Adrenal gland (tissue), 12 donors: ENCODE measurements around the gene IGF2R. TPM values are rescaled to one million over a fixed set of nuclear protein-coding genes. Genes with fewer than 3 reads are reported as not detected.
A peak's percentile ranks its signal among the peaks of the same experiment; 100 is the strongest.
"Not testable (repeated sequence)": the region's sequence is repeated elsewhere in the genome, so short reads cannot be mapped to it uniquely, and the experiment has no call there.

Source experiments
- DNase-seq, 7 donors: peaks; one replicate each; pipeline ENCODE4 v3.0.0-alpha.2; 2019 to 2020
- H3K27ac ChIP-seq, 5 donors: fragments of 200-600 bp; sonication (generic) in 4 of 5; 1 replicate in 3 of 5; 2 replicates in 2 of 5; pipeline versions ENCODE4 v1.5.1 to v1.8.0; 2016 to 2020; ENCODE audit warnings: mild to moderate bottlenecking in 1 of 5
- H3K27me3 ChIP-seq: fragments of 200-600 bp; 2 replicates; pipeline ENCODE4 v1.8.0; 2021
- H3K36me3 ChIP-seq, 2 donors: fragments of 200-600 bp; replicated peaks in 1 of 2; 1 replicate in 1 of 2; 2 replicates in 1 of 2; pipeline versions ENCODE4 v1.5.1 to v1.8.0; 2018 to 2022
- H3K4me1 ChIP-seq, 2 donors: fragments of 200-600 bp; replicated peaks in 1 of 2; 1 replicate in 1 of 2; 2 replicates in 1 of 2; pipeline versions ENCODE4 v1.5.1 to v1.8.0; 2018 to 2021
- H3K4me3 ChIP-seq, 4 donors: fragments of 200-600 bp; sonication (generic) in 3 of 4; one replicate each; pipeline ENCODE4 v1.5.1; 2016 to 2018
- H3K9me3 ChIP-seq, 3 donors: fragments of 200-600 bp; sonication (generic) in 1 of 3; replicated peaks in 1 of 3; 1 replicate in 2 of 3; 2 replicates in 1 of 3; pipeline versions ENCODE4 v1.5.1 to v1.8.0; 2016 to 2021
- POLR2A ChIP-seq, 2 donors: fragments of 450-650 bp; IDR thresholded peaks; one replicate each; pipeline ENCODE4 v1.6.1; 2017; ENCODE audit warnings: antibody characterized with exemption in 2 of 2, mild to moderate bottlenecking in 2 of 2, moderate library complexity in 1 of 2
- WGBS, 4 donors: extraction: QIAGEN DNeasy Blood & Tissue Kit in 2 of 4; methylation state at CpG; one replicate each; pipeline versions ENCODE4 v1.1.5 to v1.1.7; 2013 to 2017; 5-methylcytosine and 5-hydroxymethylcytosine counted together
- intact Hi-C, 2 donors: fragments of 100-400 bp; cut with DNase I; formaldehyde crosslinking; loops; one replicate each; pipeline versions ENCODE4 v1.14.1 to v1.15.0; 2022 to 2023
- polyA plus RNA-seq, 3 donors: library from polyadenylated mRNA; stranded (reverse); fragments of 200-250 nt in 2 of 3; fragments of 350-450 nt in 1 of 3; fragmentation: Illumina TruSeq in 1 of 3; extraction: RNeasy Lipid Tissue Mini Kit (QIAGEN cat#74804) in 1 of 3; gene quantifications; one replicate each; pipeline ENCODE4 v1.2.3, GENCODE V29; 2013 to 2014
- total RNA-seq, 9 donors: library from RNA; depleted of rRNA in 4 of 9; stranded (reverse); fragments of >200 nt in 4 of 9; fragments of 120-200 nt in 1 of 9; fragmentation: NEBNext Ultra II Directional in 1 of 9; extraction: Animal tissue kit (Norgen Biotek cat#: 25700) in 1 of 9; gene quantifications; one replicate each; pipeline versions ENCODE4 v1.1.0 to v1.2.4, GENCODE V29; 2013 to 2023
- TF ChIP-seq, protein P1 (sequence below), 6 experiments: fragments of 450-650 bp in 4 of 6; fragments of 200-600 bp in 2 of 6; sonication (generic) in 1 of 6; IDR thresholded peaks; 1 replicate in 5 of 6; 2 replicates in 1 of 6; pipeline versions ENCODE4 v1.5.1 to v1.8.0; 2016 to 2021; ENCODE audit warnings: antibody characterized with exemption in 6 of 6, mild to moderate bottlenecking in 2 of 6, moderate library complexity in 1 of 6
- donor health status: healthy with polysubstance abuse.
- donor health status: Bipolar disorder and iron deficiency.
- donor health status: DM: yes; HTN: yes; CAD: no.
- donor health status: DM: no; HTN: no; CAD: no.
- donor health status: DM: no; HTN: no; CAD: no.
- donor health status: DM: yes; HTN: yes; CAD: no.

Gene IGF2R
- total and polyA plus RNA-seq, 12 donors, result 17.1 to 154 (median 89.8) TPM

DNA sequence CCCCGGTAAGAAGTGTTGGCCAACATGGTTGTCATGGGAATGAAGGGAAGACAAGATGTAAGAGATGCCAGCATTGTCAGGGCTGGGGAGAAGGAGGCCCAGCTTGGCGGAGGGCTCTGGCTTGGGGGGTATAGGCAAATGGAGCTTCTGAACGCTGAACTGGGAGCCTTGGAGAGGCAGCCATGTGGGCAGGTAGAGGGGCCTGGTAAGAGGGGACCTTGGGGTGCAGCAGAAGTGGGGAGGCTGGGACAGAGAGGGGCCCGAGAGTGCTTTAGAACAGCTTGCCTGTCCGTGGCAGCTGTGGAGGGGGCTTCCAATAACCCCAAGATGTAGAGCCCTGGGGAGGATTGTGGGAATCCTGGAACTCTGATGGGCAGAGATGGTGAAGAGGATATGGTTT lies 155.7 kb downstream of the IGF2R start:
- intact Hi-C loops, result no loop called here
- H3K27ac ChIP-seq, result no peak overlapping the region
- H3K4me1 ChIP-seq, result no peaks in the 10 kb centered on the region
- no peaks in the 10 kb centered on the region for H3K27me3 ChIP-seq
- no peaks in the 10 kb centered on the region for H3K9me3 ChIP-seq
- TF ChIP-seq, protein P1, sequence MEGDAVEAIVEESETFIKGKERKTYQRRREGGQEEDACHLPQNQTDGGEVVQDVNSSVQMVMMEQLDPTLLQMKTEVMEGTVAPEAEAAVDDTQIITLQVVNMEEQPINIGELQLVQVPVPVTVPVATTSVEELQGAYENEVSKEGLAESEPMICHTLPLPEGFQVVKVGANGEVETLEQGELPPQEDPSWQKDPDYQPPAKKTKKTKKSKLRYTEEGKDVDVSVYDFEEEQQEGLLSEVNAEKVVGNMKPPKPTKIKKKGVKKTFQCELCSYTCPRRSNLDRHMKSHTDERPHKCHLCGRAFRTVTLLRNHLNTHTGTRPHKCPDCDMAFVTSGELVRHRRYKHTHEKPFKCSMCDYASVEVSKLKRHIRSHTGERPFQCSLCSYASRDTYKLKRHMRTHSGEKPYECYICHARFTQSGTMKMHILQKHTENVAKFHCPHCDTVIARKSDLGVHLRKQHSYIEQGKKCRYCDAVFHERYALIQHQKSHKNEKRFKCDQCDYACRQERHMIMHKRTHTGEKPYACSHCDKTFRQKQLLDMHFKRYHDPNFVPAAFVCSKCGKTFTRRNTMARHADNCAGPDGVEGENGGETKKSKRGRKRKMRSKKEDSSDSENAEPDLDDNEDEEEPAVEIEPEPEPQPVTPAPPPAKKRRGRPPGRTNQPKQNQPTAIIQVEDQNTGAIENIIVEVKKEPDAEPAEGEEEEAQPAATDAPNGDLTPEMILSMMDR (IDR thresholded peaks at IDR 0.05), result no peak
- no peak for TF ChIP-seq POLR2A (IDR thresholded peaks at IDR 0.05)
- 86 to 95% (median 89%) methylated on average over 5 of the region's 5 CpGs for WGBS, 4 donors
- DNase-seq, result no peak
- H3K4me3 ChIP-seq, result no peak overlapping the region
- H3K36me3 ChIP-seq, result no peaks in the 10 kb centered on the region

DNA sequence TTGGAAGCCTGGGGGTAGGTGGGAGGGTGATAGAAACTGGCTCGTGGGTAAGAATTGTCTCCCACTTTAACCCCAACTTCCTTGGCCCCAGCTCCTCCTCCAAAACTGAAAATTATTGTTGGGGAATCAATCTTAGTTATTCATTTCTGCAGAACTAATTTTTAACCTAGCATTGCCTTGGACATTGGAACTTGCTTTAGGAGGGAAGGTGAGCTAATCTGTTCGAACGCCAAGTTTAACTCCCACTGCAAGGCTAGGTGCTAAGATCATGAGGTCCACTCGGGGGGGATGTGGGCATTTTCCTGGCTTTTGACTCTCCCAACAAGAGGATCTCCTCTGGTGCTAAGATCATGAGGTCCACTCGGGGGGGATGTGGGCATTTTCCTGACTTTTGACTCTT lies 156.2 kb downstream of the IGF2R start:
- H3K9me3 ChIP-seq, DNase-seq, H3K27ac ChIP-seq, H3K4me3 ChIP-seq, H3K27me3 ChIP-seq, H3K4me1 ChIP-seq, intact Hi-C loops, H3K36me3 ChIP-seq: not testable (repeated sequence)
- WGBS, 4 donors, result 89 to 94% (median 92%) methylated on average over 5 of the region's 5 CpGs

DNA sequence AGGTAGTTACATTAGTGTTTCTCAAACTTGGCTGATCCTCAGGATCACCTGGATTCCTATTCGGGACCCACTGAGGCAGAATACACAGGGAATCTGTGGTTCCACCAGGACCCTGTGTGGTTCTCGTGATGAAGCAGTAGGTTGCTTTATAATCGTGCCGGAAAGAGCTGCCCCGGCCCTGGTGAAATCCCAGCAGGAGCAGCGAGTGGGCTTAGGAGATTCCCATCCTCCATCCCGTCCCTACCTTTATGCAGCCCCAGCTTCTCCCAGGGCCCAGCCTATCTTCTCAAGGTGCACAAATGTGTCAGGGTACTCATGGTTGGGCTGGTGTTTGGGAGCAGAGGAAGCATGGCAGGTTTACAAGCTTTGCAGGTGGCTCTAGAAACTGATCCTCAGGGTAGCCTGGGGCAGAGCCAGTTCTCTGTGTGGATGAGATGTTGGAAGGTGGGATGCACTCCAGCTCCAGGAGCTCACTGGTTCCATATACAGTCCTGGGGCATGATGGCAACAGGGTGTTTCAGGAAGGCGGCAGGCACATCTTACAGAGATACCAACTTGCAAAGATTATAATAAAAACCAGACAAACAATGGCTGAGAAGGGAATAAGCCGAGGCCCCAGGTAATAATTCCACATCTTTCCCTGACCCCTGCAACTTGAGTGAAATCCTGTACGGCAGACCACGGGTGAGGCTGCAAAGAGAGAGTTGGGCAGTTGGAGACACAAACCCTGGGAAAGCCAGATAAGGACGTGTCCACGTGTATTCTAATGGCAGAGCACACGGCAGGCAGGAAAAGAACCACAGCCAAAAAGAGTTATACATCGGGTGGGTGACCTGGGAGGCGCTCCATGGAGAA lies 158.6 kb downstream of the IGF2R start:
- WGBS, 4 donors, result 91 to 95% (median 92%) methylated on average over 12 to 16 of the region's 16 CpGs
- H3K4me1 ChIP-seq, result no peaks in the 10 kb centered on the region

DNA sequence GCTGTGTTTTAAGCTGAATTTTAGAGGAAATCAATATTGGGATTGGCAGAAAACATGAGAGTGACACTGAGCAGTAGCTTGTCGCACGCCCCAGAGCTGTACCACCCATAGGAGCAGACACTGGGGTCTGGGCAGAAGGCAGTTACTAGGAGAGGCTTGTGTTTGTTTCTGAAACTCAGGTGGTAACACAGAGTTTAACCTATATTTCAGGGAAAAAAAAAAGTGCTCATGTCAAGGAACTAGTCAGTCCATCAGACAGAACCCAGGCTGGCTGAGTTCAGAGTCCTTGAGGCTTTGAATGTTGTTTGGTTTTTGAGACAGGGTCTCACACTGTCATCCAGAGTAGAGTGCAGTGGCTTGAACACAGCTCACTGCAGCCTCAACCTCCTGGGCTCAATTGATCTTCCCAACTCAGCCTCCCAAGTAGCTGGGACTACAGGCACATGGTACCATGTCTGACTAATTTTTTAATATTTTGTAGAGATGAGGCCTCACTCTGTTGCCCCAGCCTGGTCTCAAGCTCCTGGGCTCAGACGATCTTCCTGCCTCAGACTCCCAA lies 159.3 kb downstream of the IGF2R start:
- H3K4me1 ChIP-seq, result no peaks in the 10 kb centered on the region
- no peak overlapping the region for H3K27ac ChIP-seq
- 90 to 96% (median 93%) methylated on average over 3 of the region's 3 CpGs for WGBS, 4 donors
- H3K36me3 ChIP-seq, result no peaks in the 10 kb centered on the region
- no peaks in the 10 kb centered on the region for H3K27me3 ChIP-seq
- no peak for TF ChIP-seq POLR2A (IDR thresholded peaks at IDR 0.05)
- TF ChIP-seq, protein P1 (IDR thresholded peaks at IDR 0.05), result no peak
- no peaks in the 10 kb centered on the region for H3K9me3 ChIP-seq
- intact Hi-C loops, result no loop called here
- no peak for DNase-seq
- no peak overlapping the region for H3K4me3 ChIP-seq

More for the DNA sequence above, 158.6 kb downstream of the IGF2R start:
- TF ChIP-seq, protein P1 (IDR thresholded peaks at IDR 0.05), result no peak
- no peak for TF ChIP-seq POLR2A (IDR thresholded peaks at IDR 0.05)
- Histone ChIP-seq H3K9me3 (no peaks in the 10 kb centered on the region), H3K27ac (no peak overlapping the region), H3K36me3 (no peaks in the 10 kb centered on the region), H3K27me3 (no peaks in the 10 kb centered on the region), H3K4me3 (no peak overlapping the region)
- intact Hi-C loops, result no loop called here
- peak in 2 of 7 donors; percentile 10 to 35 for DNase-seq
